HEK293 (cell line): ENCODE data around the gene DLG2.

Source experiments
- CTCF ChIA-PET: fragments of 350-600 bp; formaldehyde crosslinking; extraction: SDS; loops from one replicate; lab custom pipeline; 2021; ENCODE audit warnings: antibody characterized with exemption; lab: Yijun Ruan, JAX
- POLR2A ChIA-PET: fragments of 300-600 bp; formaldehyde crosslinking; extraction: SDS; loops from one replicate; lab custom pipeline; 2020; ENCODE audit warnings: antibody characterized with exemption, inconsistent platforms; lab: Yijun Ruan, JAX
- H3K27ac ChIP-seq: fragments of 200-500 bp; sonication (Bioruptor generic); 2 replicates; pipeline ENCODE4 v1.5.1; 2014; ENCODE audit warnings: low read depth, low read length, control low read depth, inconsistent platforms; ENCODE audit errors: extremely low read depth
- H3K36me3 ChIP-seq, 2 experiments: fragments of 200-500 bp in 1 of 2; sonication (Bioruptor generic) in 1 of 2; 1 replicate in 1 of 2; 2 replicates in 1 of 2; pipeline ENCODE4 v1.5.1; 2014 to 2017; ENCODE audit warnings: inconsistent platforms in 2 of 2, low read length in 2 of 2; ENCODE audit not compliant: control insufficient read depth in 2 of 2, insufficient read depth in 1 of 2
- H3K4me1 ChIP-seq: fragments of 200-500 bp; sonication (Bioruptor generic); 2 replicates; pipeline ENCODE4 v1.5.1; 2014; ENCODE audit warnings: mild to moderate bottlenecking, low read length, inconsistent platforms; ENCODE audit not compliant: control insufficient read depth, insufficient read depth
- H3K4me3 ChIP-seq: 2 replicates; pipeline ENCODE4 v1.5.1; 2011; ENCODE audit warnings: low read depth, mild to moderate bottlenecking, control low read depth, low read length, moderate library complexity
- H3K9me3 ChIP-seq: fragments of 200-500 bp; sonication (Bioruptor generic); 2 replicates; pipeline ENCODE4 v1.5.1; 2014; ENCODE audit warnings: low read depth, low read length, inconsistent platforms; ENCODE audit not compliant: control insufficient read depth, insufficient read depth
- IKZF3 ChIP-seq: fragments of 450-650 bp; IDR thresholded peaks from 2 replicates; pipeline ENCODE4 v1.5.0; 2018; ENCODE audit warnings: missing biosample characterization, mild to moderate bottlenecking, missing genetic modification characterization, moderate library complexity
- INSM2 ChIP-seq: fragments of 450-650 bp; formaldehyde crosslinking; IDR thresholded peaks from 2 replicates; pipeline ENCODE4 v1.5.1; 2016; ENCODE audit warnings: missing biosample characterization, missing genetic modification characterization
- KLF17 ChIP-seq: fragments of 450-650 bp; formaldehyde crosslinking; IDR thresholded peaks from 2 replicates; pipeline ENCODE4 v1.5.1; 2016; ENCODE audit warnings: missing biosample characterization, missing genetic modification characterization
- PATZ1 ChIP-seq: fragments of 450-650 bp; formaldehyde crosslinking; IDR thresholded peaks from 2 replicates; pipeline ENCODE4 v1.5.1; 2016; ENCODE audit warnings: missing biosample characterization, missing genetic modification characterization
- TRIM28 ChIP-seq: IDR thresholded peaks from 2 replicates; pipeline ENCODE4 v1.6.1; 2011; ENCODE audit warnings: low read length, control low read depth, borderline replicate concordance
- ZBTB1 ChIP-seq: fragments of 450-650 bp; formaldehyde crosslinking; IDR thresholded peaks from 2 replicates; pipeline ENCODE4 v1.5.1; 2016; ENCODE audit warnings: missing biosample characterization, missing genetic modification characterization
- ZFP37 ChIP-seq: fragments of 450-650 bp; formaldehyde crosslinking; IDR thresholded peaks from 2 replicates; pipeline ENCODE4 v1.5.1; 2016; ENCODE audit warnings: missing biosample characterization, missing genetic modification characterization
- ZNF26 ChIP-seq: fragments of 450-650 bp; formaldehyde crosslinking; IDR thresholded peaks from 2 replicates; pipeline ENCODE4 v1.5.1; 2016; ENCODE audit warnings: missing biosample characterization, missing genetic modification characterization
- ZNF266 ChIP-seq: fragments of 450-650 bp; formaldehyde crosslinking; IDR thresholded peaks from 2 replicates; pipeline ENCODE4 v1.5.1; 2016; ENCODE audit warnings: missing biosample characterization, missing genetic modification characterization, low read depth
- ZNF354C ChIP-seq: fragments of 450-650 bp; formaldehyde crosslinking; IDR thresholded peaks from 2 replicates; pipeline ENCODE4 v1.5.1; 2016; ENCODE audit warnings: missing biosample characterization, missing genetic modification characterization, low read depth, borderline replicate concordance
- ZNF416 ChIP-seq: fragments of 450-650 bp; formaldehyde crosslinking; IDR thresholded peaks from 2 replicates; pipeline ENCODE4 v1.5.1; 2016; ENCODE audit warnings: missing biosample characterization, missing genetic modification characterization
- ZNF488 ChIP-seq: fragments of 450-650 bp; formaldehyde crosslinking; IDR thresholded peaks from 2 replicates; pipeline ENCODE4 v1.5.1; 2016; ENCODE audit warnings: missing biosample characterization, missing genetic modification characterization
- ZNF513 ChIP-seq: fragments of 450-650 bp; IDR thresholded peaks from 2 replicates; pipeline ENCODE4 v1.5.1; 2018; ENCODE audit warnings: missing biosample characterization, missing genetic modification characterization
- ZNF521 ChIP-seq: fragments of 450-650 bp; formaldehyde crosslinking; IDR thresholded peaks from 2 replicates; pipeline ENCODE4 v1.5.1; 2017; ENCODE audit warnings: missing biosample characterization, mild to moderate bottlenecking, missing genetic modification characterization
- ZNF549 ChIP-seq: fragments of 450-650 bp; IDR thresholded peaks from 2 replicates; pipeline ENCODE4 v1.5.1; 2018; ENCODE audit warnings: missing biosample characterization, missing genetic modification characterization, mild to moderate bottlenecking, inconsistent platforms, moderate library complexity
- ZNF571 ChIP-seq: fragments of 450-650 bp; formaldehyde crosslinking; IDR thresholded peaks from 2 replicates; pipeline ENCODE4 v1.5.0; 2017; ENCODE audit warnings: missing biosample characterization, missing genetic modification characterization
- ZNF596 ChIP-seq: fragments of 450-650 bp; IDR thresholded peaks from 2 replicates; pipeline ENCODE4 v1.5.0; 2018; ENCODE audit warnings: missing biosample characterization, mild to moderate bottlenecking, missing genetic modification characterization, moderate library complexity
- ZNF660 ChIP-seq: fragments of 450-650 bp; IDR thresholded peaks from 2 replicates; pipeline ENCODE4 v1.5.1; 2018; ENCODE audit warnings: missing biosample characterization, mild to moderate bottlenecking, missing genetic modification characterization
- ZNF837 ChIP-seq: fragments of 450-650 bp; formaldehyde crosslinking; IDR thresholded peaks from 2 replicates; pipeline ENCODE4 v1.5.1; 2016; ENCODE audit warnings: missing biosample characterization, missing genetic modification characterization
- TF ChIP-seq, protein P1 (sequence below): fragments of 450-650 bp; formaldehyde crosslinking; IDR thresholded peaks from 2 replicates; pipeline ENCODE4 v1.5.1; 2017; ENCODE audit warnings: missing biosample characterization, missing genetic modification characterization
- TF ChIP-seq, protein P2 (sequence below): sonication (generic); formaldehyde crosslinking; IDR thresholded peaks from 2 replicates; pipeline ENCODE4 v1.8.1; 2022; ENCODE audit warnings: mild to moderate bottlenecking, moderate library complexity, missing genetic modification reagents

DLG2 gene

GRCh38 chr11:84552791-84553190 lies 1074.4 kb downstream of the DLG2 start:
- Histone ChIP-seq H3K36me3 (no peaks in the 10 kb centered on the region), H3K4me1 (no peaks in the 10 kb centered on the region), H3K27ac (no peak overlapping the region), H3K9me3 (no peaks in the 10 kb centered on the region), H3K4me3 (no peak overlapping the region)
- POLR2A ChIA-PET, result no interaction called here
- CTCF ChIA-PET, result interaction anchor here (0.9 to 1.1 kb wide), 2 partner anchors 10 to 11 kb away, joined by 3 read pairs; no protein-coding TSS in a partner anchor
- TF ChIP-seq TRIM28, result no peak
- TF ChIP-seq ZNF660 (tag by site-specific recombination), result no peak
- no peak for TF ChIP-seq ZNF266 (tag by site-specific recombination)
- TF ChIP-seq ZFP37, result no peak
- TF ChIP-seq ZNF549 (tag by site-specific recombination), result no peak
- TF ChIP-seq IKZF3 (tag by site-specific recombination), result no peak
- TF ChIP-seq ZNF571, result no peak
- TF ChIP-seq, protein P1, sequence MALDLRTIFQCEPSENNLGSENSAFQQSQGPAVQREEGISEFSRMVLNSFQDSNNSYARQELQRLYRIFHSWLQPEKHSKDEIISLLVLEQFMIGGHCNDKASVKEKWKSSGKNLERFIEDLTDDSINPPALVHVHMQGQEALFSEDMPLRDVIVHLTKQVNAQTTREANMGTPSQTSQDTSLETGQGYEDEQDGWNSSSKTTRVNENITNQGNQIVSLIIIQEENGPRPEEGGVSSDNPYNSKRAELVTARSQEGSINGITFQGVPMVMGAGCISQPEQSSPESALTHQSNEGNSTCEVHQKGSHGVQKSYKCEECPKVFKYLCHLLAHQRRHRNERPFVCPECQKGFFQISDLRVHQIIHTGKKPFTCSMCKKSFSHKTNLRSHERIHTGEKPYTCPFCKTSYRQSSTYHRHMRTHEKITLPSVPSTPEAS (tag by site-specific recombination), result no peak
- TF ChIP-seq KLF17 (tag by site-specific recombination), result no peak
- TF ChIP-seq PATZ1 (tag by site-specific recombination), result no peak
- no peak for TF ChIP-seq ZNF26 (tag by site-specific recombination)
- TF ChIP-seq ZNF521 (tag by site-specific recombination), result no peak
- TF ChIP-seq ZNF837 (tag by site-specific recombination), result no peak
- TF ChIP-seq ZNF354C (tag by site-specific recombination), result no peak
- TF ChIP-seq, protein P2, sequence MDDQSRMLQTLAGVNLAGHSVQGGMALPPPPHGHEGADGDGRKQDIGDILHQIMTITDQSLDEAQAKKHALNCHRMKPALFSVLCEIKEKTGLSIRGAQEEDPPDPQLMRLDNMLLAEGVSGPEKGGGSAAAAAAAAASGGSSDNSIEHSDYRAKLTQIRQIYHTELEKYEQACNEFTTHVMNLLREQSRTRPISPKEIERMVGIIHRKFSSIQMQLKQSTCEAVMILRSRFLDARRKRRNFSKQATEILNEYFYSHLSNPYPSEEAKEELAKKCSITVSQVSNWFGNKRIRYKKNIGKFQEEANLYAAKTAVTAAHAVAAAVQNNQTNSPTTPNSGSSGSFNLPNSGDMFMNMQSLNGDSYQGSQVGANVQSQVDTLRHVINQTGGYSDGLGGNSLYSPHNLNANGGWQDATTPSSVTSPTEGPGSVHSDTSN, result no peak
- no peak for TF ChIP-seq ZNF416

DNA sequence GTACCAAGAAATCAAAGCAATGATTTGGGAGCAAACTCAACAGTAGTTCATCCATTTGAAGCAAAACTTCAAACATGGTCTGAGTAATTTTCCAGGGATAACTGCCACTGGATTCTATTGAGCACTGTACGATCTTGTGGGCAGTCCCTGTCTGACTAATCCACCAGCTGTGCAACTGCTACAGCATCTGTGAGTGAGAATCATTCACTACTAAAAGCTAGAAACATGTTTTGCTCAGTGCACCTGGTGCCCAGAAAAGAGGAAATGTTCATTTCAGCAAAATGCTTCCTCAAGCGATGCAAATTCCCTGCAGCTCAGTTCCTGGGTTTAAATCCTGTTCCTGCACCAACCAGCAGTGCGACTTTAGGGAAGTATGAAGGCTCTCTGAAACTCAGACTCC lies 1077.9 kb downstream of the DLG2 start:
- TF ChIP-seq ZNF488 (no peak), ZBTB1 (tag by site-specific recombination) (no peak), ZNF596 (tag by site-specific recombination) (no peak), KLF17 (tag by site-specific recombination) (no peak), INSM2 (tag by site-specific recombination) (no peak), ZNF513 (tag by site-specific recombination) (no peak)
- POLR2A ChIA-PET, result no interaction called here
- no peak overlapping the region for H3K27ac ChIP-seq
- CTCF ChIA-PET, result interaction anchor here (2.5 kb wide), 1 partner anchor 10 kb away, joined by 7 read pairs; no protein-coding TSS in a partner anchor
- H3K36me3 ChIP-seq, result no peaks in the 10 kb centered on the region
- no peak overlapping the region for H3K4me3 ChIP-seq
- H3K9me3 ChIP-seq, result no peaks in the 10 kb centered on the region
- H3K4me1 ChIP-seq, result no peaks in the 10 kb centered on the region
